SK-N-SH treated with all-trans-retinoic acid at 6 μM for 48 hours (cell line): ENCODE data around the gene TMX3.

ENCODE experiments used
- ISL1 ChIP-seq: fragments of 250-450 bp; sonication (Bioruptor Pico); IDR thresholded peaks from 2 replicates; pipeline ENCODE4 v2.1.2; 2022; ENCODE audit warnings: mild to moderate bottlenecking, moderate library complexity
- ZC3H10 ChIP-seq: fragments of 250-450 bp; sonication (Bioruptor Pico); IDR thresholded peaks from 2 replicates; pipeline ENCODE4 v1.5.1; 2021; ENCODE audit warnings: mild to moderate bottlenecking, moderate library complexity
- ZFP3 ChIP-seq: fragments of 250-450 bp; sonication (Bioruptor Pico); IDR thresholded peaks from 2 replicates; pipeline ENCODE4 v1.5.0; 2020; ENCODE audit warnings: mild to moderate bottlenecking, moderate library complexity
- TF ChIP-seq, protein P1 (sequence below): fragments of 250-450 bp; sonication (Bioruptor Pico); IDR thresholded peaks from 2 replicates; pipeline ENCODE4 v1.8.0; 2020; ENCODE audit warnings: mild to moderate bottlenecking, moderate library complexity, borderline replicate concordance

DNA sequence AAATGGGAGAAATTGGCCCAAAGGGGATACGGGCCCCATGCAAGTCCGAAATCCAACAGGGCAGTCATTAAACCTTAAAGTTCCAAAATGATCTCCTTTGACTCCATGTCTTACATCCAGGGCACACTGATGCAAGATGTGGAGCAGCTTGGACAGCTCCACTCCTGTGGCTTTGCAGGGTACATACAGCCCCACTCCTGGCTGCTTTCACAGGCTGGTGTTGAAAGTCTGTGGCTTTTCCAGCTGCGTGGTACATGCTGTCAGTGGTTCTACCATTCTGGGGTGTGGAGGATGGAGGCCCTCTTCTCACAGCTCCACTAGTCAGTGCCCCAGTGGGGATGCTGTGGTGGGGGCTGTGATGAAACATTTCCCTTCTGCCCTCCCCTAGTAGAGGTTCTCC lies 8.6 kb upstream of the TMX3 start:
- TF ChIP-seq, protein P1, sequence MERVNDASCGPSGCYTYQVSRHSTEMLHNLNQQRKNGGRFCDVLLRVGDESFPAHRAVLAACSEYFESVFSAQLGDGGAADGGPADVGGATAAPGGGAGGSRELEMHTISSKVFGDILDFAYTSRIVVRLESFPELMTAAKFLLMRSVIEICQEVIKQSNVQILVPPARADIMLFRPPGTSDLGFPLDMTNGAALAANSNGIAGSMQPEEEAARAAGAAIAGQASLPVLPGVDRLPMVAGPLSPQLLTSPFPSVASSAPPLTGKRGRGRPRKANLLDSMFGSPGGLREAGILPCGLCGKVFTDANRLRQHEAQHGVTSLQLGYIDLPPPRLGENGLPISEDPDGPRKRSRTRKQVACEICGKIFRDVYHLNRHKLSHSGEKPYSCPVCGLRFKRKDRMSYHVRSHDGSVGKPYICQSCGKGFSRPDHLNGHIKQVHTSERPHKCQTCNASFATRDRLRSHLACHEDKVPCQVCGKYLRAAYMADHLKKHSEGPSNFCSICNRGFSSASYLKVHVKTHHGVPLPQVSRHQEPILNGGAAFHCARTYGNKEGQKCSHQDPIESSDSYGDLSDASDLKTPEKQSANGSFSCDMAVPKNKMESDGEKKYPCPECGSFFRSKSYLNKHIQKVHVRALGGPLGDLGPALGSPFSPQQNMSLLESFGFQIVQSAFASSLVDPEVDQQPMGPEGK (CRISPR knock-in tag): no peak
- TF ChIP-seq ZFP3 (CRISPR knock-in tag) (no peak), ZC3H10 (no peak), ISL1 (CRISPR knock-in tag) (no peak)
